ENCODE results near the gene DLGAP1. TPM values are rescaled to one million over a fixed set of nuclear protein-coding genes. Genes with fewer than 3 reads are reported as not detected.

The DLGAP1 gene
- polyA plus RNA-seq, 1 donor from 2014 or later = 4.5 TPM

DNA sequence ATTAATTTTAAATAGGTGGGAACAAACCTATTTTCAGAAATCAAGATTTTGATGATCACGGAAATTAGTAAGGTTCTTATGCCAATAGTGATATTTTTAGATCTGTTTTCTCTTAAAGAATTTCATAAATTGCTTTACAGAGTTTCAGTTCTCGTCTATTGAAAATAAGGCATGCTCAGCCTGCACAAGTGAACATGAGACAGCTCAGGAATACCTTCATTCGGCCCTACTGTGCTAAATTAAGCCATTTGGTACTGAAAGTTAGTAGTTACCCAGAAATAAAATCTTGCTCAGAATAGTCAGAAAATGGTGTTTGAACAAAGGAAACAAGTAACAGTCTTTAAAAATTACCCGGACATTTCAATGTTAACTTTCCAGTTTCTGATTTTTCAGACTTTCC is 60.4 kb downstream of the DLGAP1 start:
- Histone ChIP-seq H3K4me3 (ENCODE audit: low read length) (no peak overlapping the region), H4K20me1 (ENCODE audit: insufficient read depth) (no peaks in the 10 kb centered on the region), H3K27ac (ENCODE audit: low read length) (no peak overlapping the region), H3F3A (ENCODE audit: insufficient read depth, low read length, poor library complexity, severe bottlenecking) (no peaks in the 10 kb centered on the region), H3K9ac (ENCODE audit: low read length) (no peak overlapping the region), H3K9me2 (ENCODE audit: insufficient read depth, low read length) (no peaks in the 10 kb centered on the region), H3K9me3 (ENCODE audit: low read length) (peaks cover 4% of the 10 kb centered on the region), H3K27me3 (ENCODE audit: insufficient read depth, low read depth, low read length) (no peaks in the 10 kb centered on the region), H3K79me2 (replicated peaks; ENCODE audit: insufficient read depth, low read length) (no peaks in the 10 kb centered on the region), H2AFZ (ENCODE audit: low read depth, low read length) (no peak overlapping the region), H3K4me2 (ENCODE audit: low read length) (no peak overlapping the region), H3K36me3 (ENCODE audit: insufficient read depth, low read length) (no peaks in the 10 kb centered on the region)
- no peak for TF ChIP-seq RAD21 (conservative IDR thresholded peaks at IDR 0.05)
- no peak for TF ChIP-seq POLR2AphosphoS5 (IDR thresholded peaks at IDR 0.05)
- no peak for TF ChIP-seq EZH2 (IDR thresholded peaks at IDR 0.05; ENCODE audit: borderline replicate concordance, insufficient read depth, low read length, poor library complexity, severe bottlenecking)
- TF ChIP-seq, protein P1, sequence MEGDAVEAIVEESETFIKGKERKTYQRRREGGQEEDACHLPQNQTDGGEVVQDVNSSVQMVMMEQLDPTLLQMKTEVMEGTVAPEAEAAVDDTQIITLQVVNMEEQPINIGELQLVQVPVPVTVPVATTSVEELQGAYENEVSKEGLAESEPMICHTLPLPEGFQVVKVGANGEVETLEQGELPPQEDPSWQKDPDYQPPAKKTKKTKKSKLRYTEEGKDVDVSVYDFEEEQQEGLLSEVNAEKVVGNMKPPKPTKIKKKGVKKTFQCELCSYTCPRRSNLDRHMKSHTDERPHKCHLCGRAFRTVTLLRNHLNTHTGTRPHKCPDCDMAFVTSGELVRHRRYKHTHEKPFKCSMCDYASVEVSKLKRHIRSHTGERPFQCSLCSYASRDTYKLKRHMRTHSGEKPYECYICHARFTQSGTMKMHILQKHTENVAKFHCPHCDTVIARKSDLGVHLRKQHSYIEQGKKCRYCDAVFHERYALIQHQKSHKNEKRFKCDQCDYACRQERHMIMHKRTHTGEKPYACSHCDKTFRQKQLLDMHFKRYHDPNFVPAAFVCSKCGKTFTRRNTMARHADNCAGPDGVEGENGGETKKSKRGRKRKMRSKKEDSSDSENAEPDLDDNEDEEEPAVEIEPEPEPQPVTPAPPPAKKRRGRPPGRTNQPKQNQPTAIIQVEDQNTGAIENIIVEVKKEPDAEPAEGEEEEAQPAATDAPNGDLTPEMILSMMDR (IDR thresholded peaks at IDR 0.05; ENCODE audit: poor library complexity, severe bottlenecking) = no peak

DNA sequence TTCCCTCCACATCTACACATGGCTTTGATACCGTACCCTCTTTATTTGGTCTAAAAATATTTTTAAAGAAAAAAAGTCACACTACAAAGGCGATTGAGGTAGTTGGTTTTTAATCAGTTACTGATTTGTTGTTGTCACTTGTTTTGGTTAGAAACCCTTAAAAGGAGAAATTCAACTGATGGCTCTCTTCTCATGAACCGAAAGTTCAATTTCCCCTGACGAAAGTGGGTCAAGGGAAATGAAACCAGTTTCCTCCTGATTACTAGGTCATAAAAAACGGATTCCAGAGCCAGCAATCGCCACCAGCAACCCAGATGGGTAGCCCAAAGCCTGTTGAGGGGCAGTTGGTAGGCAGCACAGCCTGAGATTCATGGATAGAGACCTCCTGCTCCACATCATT is 63.2 kb downstream of the DLGAP1 start:
- Histone ChIP-seq H3K27me3 (ENCODE audit: insufficient read depth, low read depth, low read length) (no peaks in the 10 kb centered on the region), H3F3A (ENCODE audit: insufficient read depth, low read length, poor library complexity, severe bottlenecking) (no peaks in the 10 kb centered on the region), H3K9ac (ENCODE audit: low read length) (no peak overlapping the region)

DNA sequence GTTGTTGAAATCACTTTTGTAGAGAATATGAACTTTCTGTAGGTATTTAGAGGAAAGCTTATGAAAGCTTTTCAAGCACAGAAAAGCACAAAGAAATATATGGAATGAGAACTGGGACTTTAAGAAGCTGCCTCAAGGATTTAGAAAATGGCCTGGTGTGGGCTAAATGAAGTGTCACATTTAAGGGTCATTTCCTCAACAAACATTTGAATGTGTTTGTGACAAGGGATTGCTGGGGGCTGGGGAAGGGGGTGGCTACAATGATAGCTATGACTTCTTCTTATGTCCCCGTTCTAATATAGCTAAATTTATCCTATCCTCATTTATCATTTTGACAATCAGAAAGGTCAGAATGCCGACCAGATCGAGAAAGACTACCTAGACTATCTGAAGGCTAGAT is 69.2 kb downstream of the DLGAP1 start:
- Histone ChIP-seq H3K36me3 (ENCODE audit: insufficient read depth, low read length) (no peaks in the 10 kb centered on the region), H2AFZ (ENCODE audit: low read depth, low read length) (no peak overlapping the region), H3K9ac (ENCODE audit: low read length) (no peak overlapping the region), H3K9me3 (ENCODE audit: low read length) (peaks cover 4% of the 10 kb centered on the region), H3K4me3 (ENCODE audit: low read length) (no peak overlapping the region), H3K4me2 (ENCODE audit: low read length) (no peak overlapping the region), H3K27ac (ENCODE audit: low read length) (no peak overlapping the region), H3K9me2 (ENCODE audit: insufficient read depth, low read length) (no peaks in the 10 kb centered on the region), H3K27me3 (ENCODE audit: insufficient read depth, low read depth, low read length) (no peaks in the 10 kb centered on the region), H4K20me1 (ENCODE audit: insufficient read depth) (no peaks in the 10 kb centered on the region), H3K79me2 (replicated peaks; ENCODE audit: insufficient read depth, low read length) (no peaks in the 10 kb centered on the region), H3F3A (ENCODE audit: insufficient read depth, low read length, poor library complexity, severe bottlenecking) (no peaks in the 10 kb centered on the region)
- TF ChIP-seq TAF1 (IDR thresholded peaks at IDR 0.05; ENCODE audit: low read depth) (no peak), EP300 (conservative IDR thresholded peaks at IDR 0.05; ENCODE audit: poor library complexity, severe bottlenecking) (no peak), RAD21 (conservative IDR thresholded peaks at IDR 0.05) (no peak), MXI1 (conservative IDR thresholded peaks at IDR 0.05; ENCODE audit: poor library complexity, severe bottlenecking) (no peak), POLR2AphosphoS5 (IDR thresholded peaks at IDR 0.05) (no peak), EZH2 (IDR thresholded peaks at IDR 0.05; ENCODE audit: borderline replicate concordance, insufficient read depth, low read length, poor library complexity, severe bottlenecking) (no peak), SMC3 (conservative IDR thresholded peaks at IDR 0.05; ENCODE audit: poor library complexity) (no peak)
- TF ChIP-seq, protein P1 (IDR thresholded peaks at IDR 0.05; ENCODE audit: poor library complexity, severe bottlenecking) = no peak
- TF ChIP-seq, protein P2, sequence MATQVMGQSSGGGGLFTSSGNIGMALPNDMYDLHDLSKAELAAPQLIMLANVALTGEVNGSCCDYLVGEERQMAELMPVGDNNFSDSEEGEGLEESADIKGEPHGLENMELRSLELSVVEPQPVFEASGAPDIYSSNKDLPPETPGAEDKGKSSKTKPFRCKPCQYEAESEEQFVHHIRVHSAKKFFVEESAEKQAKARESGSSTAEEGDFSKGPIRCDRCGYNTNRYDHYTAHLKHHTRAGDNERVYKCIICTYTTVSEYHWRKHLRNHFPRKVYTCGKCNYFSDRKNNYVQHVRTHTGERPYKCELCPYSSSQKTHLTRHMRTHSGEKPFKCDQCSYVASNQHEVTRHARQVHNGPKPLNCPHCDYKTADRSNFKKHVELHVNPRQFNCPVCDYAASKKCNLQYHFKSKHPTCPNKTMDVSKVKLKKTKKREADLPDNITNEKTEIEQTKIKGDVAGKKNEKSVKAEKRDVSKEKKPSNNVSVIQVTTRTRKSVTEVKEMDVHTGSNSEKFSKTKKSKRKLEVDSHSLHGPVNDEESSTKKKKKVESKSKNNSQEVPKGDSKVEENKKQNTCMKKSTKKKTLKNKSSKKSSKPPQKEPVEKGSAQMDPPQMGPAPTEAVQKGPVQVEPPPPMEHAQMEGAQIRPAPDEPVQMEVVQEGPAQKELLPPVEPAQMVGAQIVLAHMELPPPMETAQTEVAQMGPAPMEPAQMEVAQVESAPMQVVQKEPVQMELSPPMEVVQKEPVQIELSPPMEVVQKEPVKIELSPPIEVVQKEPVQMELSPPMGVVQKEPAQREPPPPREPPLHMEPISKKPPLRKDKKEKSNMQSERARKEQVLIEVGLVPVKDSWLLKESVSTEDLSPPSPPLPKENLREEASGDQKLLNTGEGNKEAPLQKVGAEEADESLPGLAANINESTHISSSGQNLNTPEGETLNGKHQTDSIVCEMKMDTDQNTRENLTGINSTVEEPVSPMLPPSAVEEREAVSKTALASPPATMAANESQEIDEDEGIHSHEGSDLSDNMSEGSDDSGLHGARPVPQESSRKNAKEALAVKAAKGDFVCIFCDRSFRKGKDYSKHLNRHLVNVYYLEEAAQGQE (IDR thresholded peaks at IDR 0.05; ENCODE audit: borderline replicate concordance) = no peak

More for the DNA sequence above, 63.2 kb downstream of the DLGAP1 start:
- no peak for TF ChIP-seq TAF1 (IDR thresholded peaks at IDR 0.05; ENCODE audit: low read depth)
- no peaks in the 10 kb centered on the region for H4K20me1 ChIP-seq (ENCODE audit: insufficient read depth)
- no peaks in the 10 kb centered on the region for H3K36me3 ChIP-seq (ENCODE audit: insufficient read depth, low read length)
- H2AFZ ChIP-seq (ENCODE audit: low read depth, low read length) = no peak overlapping the region
- H3K9me3 ChIP-seq (ENCODE audit: low read length) = peaks cover 4% of the 10 kb centered on the region
- H3K4me2 ChIP-seq (ENCODE audit: low read length) = no peak overlapping the region
- no peaks in the 10 kb centered on the region for H3K9me2 ChIP-seq (ENCODE audit: insufficient read depth, low read length)
- no peak overlapping the region for H3K27ac ChIP-seq (ENCODE audit: low read length)
- no peaks in the 10 kb centered on the region for H3K79me2 ChIP-seq (replicated peaks; ENCODE audit: insufficient read depth, low read length)
- no peak overlapping the region for H3K4me3 ChIP-seq (ENCODE audit: low read length)

Measured in neural cell (in vitro differentiated cells).